Neutrophil (primary cell): ENCODE measurements around the gene KIR3DL1.
"Not testable (repeated sequence)": the region's sequence is repeated elsewhere in the genome, so short reads cannot be mapped to it uniquely, and the experiment has no call there.

ENCODE experiments used
- H3K27ac ChIP-seq: fragments of 200-600 bp; sonication (generic); 2 replicates; pipeline ENCODE4 v1.5.1; 2016; ENCODE audit warnings: mild to moderate bottlenecking, moderate library complexity
- H3K27me3 ChIP-seq: fragments of 200-600 bp; sonication (generic); 2 replicates; pipeline ENCODE4 v1.6.0; 2016; ENCODE audit warnings: mild to moderate bottlenecking
- H3K36me3 ChIP-seq: fragments of 200-600 bp; sonication (generic); 2 replicates; pipeline ENCODE4 v1.5.1; 2017
- H3K4me1 ChIP-seq, 2 experiments: fragments of 200-600 bp in 1 of 2; sonication (generic) in 1 of 2; 1 replicate in 1 of 2; 2 replicates in 1 of 2; pipeline versions ENCODE4 v1.5.1 to v1.6.1; 2013 to 2016; ENCODE audit warnings: low read depth in 1 of 2, low read length in 1 of 2, mild to moderate bottlenecking in 1 of 2, moderate library complexity in 1 of 2; ENCODE audit not compliant: control insufficient read depth in 1 of 2, insufficient read depth in 1 of 2
- H3K4me3 ChIP-seq, 2 experiments: fragments of 200-600 bp in 1 of 2; sonication (generic) in 1 of 2; 1 replicate in 1 of 2; 2 replicates in 1 of 2; pipeline ENCODE4 v1.5.1; 2013 to 2016; ENCODE audit warnings: low read depth in 1 of 2, low read length in 1 of 2, mild to moderate bottlenecking in 1 of 2, moderate library complexity in 1 of 2
- H3K9me3 ChIP-seq: fragments of 200-600 bp; sonication (generic); 2 replicates; pipeline ENCODE4 v1.5.1; 2016
- TF ChIP-seq, protein P1 (sequence below): fragments of 200-600 bp; sonication (generic); IDR thresholded peaks from 2 replicates; pipeline ENCODE4 v1.5.1; 2016; ENCODE audit warnings: antibody characterized with exemption

The KIR3DL1 gene

DNA sequence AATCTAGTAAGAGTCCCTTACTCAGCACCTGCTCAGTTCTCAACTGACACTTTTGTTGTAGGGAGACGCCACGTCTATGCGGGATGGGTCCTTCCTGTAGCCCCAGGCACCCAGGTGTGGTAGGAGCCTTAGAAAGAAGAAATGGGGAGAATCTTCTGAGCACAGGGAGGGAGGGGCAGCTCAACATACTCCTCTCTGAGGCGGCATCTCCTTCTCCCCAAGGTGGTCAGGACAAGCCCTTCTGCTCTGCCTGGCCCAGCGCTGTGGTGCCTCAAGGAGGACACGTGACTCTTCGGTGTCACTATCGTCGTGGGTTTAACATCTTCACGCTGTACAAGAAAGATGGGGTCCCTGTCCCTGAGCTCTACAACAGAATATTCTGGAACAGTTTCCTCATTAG is 11.7 kb upstream of the KIR3DL1 start:
- TF ChIP-seq, protein P1, sequence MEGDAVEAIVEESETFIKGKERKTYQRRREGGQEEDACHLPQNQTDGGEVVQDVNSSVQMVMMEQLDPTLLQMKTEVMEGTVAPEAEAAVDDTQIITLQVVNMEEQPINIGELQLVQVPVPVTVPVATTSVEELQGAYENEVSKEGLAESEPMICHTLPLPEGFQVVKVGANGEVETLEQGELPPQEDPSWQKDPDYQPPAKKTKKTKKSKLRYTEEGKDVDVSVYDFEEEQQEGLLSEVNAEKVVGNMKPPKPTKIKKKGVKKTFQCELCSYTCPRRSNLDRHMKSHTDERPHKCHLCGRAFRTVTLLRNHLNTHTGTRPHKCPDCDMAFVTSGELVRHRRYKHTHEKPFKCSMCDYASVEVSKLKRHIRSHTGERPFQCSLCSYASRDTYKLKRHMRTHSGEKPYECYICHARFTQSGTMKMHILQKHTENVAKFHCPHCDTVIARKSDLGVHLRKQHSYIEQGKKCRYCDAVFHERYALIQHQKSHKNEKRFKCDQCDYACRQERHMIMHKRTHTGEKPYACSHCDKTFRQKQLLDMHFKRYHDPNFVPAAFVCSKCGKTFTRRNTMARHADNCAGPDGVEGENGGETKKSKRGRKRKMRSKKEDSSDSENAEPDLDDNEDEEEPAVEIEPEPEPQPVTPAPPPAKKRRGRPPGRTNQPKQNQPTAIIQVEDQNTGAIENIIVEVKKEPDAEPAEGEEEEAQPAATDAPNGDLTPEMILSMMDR = no peak

DNA sequence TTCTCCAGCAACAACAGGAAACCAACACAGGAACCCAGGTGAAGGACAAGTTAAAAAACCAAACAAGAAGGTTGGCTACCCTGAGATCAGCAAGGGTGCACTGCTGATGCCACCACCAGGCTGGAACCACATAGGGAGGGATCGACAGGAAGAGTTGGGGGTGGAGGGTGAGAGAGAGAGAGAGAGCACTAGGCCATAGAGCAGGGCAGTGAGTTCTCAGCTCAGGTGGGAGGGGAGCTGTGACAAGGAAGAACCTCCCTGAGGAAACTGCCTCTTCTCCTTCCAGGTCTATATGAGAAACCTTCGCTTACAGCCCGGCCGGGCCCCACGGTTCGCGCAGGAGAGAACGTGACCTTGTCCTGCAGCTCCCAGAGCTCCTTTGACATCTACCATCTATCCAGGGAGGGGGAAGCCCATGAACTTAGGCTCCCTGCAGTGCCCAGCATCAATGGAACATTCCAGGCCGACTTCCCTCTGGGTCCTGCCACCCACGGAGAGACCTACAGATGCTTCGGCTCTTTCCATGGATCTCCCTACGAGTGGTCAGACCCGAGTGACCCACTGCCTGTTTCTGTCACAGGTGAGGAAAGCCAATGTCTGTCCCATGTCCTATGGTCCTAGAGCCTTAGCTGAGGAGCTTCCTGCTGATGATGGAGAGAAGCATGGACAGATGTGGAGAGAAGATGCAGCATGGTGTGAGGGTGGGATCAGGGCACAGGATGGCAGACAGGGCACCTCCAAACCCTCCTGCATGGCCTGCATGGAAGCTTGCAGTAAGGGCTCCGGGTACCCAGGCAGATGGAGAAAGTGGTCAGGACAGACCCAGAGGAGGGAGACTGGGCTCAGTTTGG is 10.4 kb upstream of the KIR3DL1 start:
- H3K4me1 ChIP-seq = no peaks in the 10 kb centered on the region
- H3K27me3 ChIP-seq = peaks cover 27% of the 10 kb centered on the region
- H3K27ac ChIP-seq = no peak overlapping the region
- H3K9me3 ChIP-seq = no peaks in the 10 kb centered on the region
- TF ChIP-seq, protein P1 = no peak
- no peaks in the 10 kb centered on the region for H3K36me3 ChIP-seq
- no peak overlapping the region for H3K4me3 ChIP-seq

More for the DNA sequence above, 11.7 kb upstream of the KIR3DL1 start:
- Histone ChIP-seq H3K4me3 (no peak overlapping the region), H3K36me3 (no peaks in the 10 kb centered on the region), H3K27me3 (peaks cover 27% of the 10 kb centered on the region), H3K9me3 (no peaks in the 10 kb centered on the region), H3K4me1 (no peaks in the 10 kb centered on the region), H3K27ac (no peak overlapping the region)

DNA sequence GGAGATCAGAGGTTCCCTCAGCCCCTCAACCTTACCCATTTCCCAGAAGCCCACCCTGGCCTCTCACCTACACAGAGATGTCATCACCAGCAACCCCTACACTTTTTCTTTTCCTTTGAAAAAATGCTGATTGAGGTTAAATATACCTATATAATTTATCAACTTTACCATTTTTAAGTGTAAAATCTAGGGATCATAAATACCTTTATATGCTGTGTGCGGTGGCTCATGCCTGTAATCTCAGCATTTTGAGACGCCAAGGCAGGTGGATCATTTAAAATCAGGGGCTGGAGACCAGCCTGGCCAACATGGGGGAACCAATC is 9.8 kb upstream of the KIR3DL1 start:
- TF ChIP-seq, protein P1 = no peak
- peaks cover 29% of the 10 kb centered on the region for H3K27me3 ChIP-seq
- H3K4me1 ChIP-seq = no peaks in the 10 kb centered on the region
- no peak overlapping the region for H3K4me3 ChIP-seq
- H3K27ac ChIP-seq = no peak overlapping the region
- H3K36me3 ChIP-seq = no peaks in the 10 kb centered on the region
- no peaks in the 10 kb centered on the region for H3K9me3 ChIP-seq

DNA sequence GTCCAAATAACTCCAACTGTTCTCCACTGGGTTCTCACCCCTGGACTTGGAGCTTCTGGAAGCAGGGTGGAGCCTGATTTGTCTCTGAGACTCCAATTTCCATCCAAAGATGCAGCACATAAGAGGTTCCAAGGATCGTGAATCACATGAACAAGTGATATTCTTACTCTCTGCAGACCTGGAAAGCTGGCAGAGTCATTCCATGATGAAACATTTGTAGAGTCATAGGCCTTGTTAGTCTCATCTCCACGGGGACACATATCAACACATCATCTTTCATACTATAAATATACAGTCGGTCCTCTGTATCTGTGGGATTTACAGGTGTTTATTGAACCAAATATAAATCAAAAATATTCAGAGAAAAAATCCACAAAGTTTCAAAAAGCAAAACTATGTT is 1.7 kb upstream of the KIR3DL1 start:
- not testable (repeated sequence) for H3K36me3 ChIP-seq, H3K9me3 ChIP-seq, H3K27ac ChIP-seq, H3K4me3 ChIP-seq, H3K4me1 ChIP-seq, H3K27me3 ChIP-seq

DNA sequence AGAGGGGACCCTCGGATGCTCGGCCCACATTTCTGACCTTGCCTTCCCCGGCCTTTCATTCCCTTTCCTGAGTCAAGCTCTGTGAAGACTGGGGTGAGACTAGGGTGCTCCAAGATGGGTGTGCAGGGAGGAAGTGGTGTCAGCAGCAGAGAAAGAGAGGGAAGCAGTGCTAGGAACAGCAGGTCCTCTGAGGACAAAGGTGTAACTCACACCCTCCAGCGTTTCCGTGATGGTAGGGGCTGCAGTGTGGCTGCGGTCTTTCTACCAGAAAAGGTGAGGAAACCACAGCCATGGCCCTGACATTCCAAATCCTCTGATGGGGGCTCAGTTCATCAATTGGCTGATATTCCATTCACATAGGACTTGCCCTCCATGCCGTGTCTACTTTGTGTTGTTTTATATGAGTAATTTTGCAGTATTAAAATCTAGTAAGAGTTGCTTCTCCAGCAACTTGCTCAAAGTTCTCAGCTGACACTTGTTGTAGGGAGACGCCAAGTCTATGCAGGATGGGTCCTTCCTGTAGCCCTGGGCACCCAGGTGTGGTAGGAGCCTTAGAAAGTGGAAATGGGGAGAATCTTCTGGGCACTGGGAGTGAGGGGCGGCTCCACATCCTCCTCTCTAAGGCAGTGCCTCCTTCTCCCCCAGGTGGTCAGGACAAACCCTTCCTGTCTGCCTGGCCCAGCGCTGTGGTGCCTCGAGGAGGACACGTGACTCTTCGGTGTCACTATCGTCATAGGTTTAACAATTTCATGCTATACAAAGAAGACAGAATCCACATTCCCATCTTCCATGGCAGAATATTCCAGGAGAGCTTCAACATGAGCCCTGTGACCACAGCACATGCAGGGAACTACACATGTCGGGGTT is 1.6 kb downstream of the KIR3DL1 start:
- no peaks in the 10 kb centered on the region for H3K27me3 ChIP-seq
- no peak overlapping the region for H3K27ac ChIP-seq
- TF ChIP-seq, protein P1 = no peak
- peaks cover 9% of the 10 kb centered on the region in 2 experiments for H3K4me1 ChIP-seq
- H3K4me3 ChIP-seq = no peak overlapping the region
- no peaks in the 10 kb centered on the region for H3K36me3 ChIP-seq
- H3K9me3 ChIP-seq = no peaks in the 10 kb centered on the region

DNA sequence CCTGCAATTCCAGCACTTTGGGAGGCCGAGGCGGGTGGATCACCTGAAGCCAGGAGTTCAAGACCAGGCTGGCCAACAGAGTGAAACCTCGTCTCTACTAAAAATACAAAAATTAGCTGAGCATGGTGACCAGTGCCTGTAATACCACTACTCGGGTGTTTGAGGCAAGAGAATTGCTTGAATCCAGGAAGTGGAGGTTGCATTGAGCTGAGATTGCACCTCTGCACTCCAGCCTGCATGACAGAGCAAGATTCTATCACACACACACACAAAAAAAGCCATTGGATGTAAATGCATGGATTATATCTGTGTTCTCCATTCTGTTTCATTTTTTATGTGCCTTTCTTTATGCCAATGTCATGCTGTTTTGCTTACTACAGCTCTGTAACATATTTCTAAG is 8.1 kb downstream of the KIR3DL1 start:
- Histone ChIP-seq H3K27ac (peak overlapping the region; percentile 80), H3K4me1 (peaks cover 23 to 25% of the 10 kb centered on the region in 2 experiments)
- H3K4me3 ChIP-seq, H3K36me3 ChIP-seq, H3K27me3 ChIP-seq, H3K9me3 ChIP-seq: not testable (repeated sequence)

DNA sequence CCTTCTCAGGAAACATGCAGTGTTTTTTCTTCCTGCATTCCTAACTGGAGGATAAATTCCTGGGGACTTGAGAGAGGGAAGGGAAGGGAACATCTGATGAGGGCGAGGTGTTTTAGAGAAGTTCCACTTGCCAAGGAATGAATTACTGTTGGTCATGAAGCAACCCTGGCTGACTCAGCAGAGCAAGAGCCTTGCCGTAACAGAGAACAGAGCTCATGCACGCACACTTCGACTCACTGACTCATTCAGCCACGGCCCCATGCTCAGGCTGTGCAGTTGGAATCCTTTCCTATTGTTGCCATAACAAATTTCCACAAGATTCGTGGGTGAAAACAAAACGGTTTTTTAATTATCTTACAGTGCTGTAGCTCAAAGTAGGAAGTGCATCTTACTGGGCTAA is 9.1 kb downstream of the KIR3DL1 start:
- not testable (repeated sequence) for H3K36me3 ChIP-seq, H3K9me3 ChIP-seq, H3K27me3 ChIP-seq
- H3K4me3 ChIP-seq = peak overlapping the region in 1 of 2 experiments; percentile 24
- H3K27ac ChIP-seq = peak overlapping the region; percentile 80
- peaks cover 23 to 24% of the 10 kb centered on the region in 2 experiments for H3K4me1 ChIP-seq

DNA sequence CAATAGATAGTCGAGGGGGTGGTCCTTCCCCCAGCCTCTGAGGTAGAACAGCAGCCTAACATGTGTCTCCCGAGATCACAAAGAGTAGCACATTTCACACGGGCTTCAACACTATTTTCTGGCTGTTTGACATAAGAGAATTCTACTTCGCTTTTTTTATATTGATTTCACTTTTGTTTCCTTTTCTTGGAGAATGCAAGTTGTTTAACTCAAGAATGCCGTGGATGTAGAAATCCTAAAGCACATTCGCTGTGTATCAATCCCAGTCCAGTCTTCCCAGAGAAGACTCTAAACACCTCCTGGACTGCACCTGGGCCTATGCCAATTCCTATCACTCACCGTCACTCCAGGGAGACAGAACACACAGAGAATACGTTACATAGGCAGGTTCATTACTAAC is 11.8 kb downstream of the KIR3DL1 start:
- peaks cover 23 to 24% of the 10 kb centered on the region in 2 experiments for H3K4me1 ChIP-seq
- not testable (repeated sequence) for H3K4me3 ChIP-seq, H3K27ac ChIP-seq, H3K27me3 ChIP-seq, H3K36me3 ChIP-seq, H3K9me3 ChIP-seq

DNA sequence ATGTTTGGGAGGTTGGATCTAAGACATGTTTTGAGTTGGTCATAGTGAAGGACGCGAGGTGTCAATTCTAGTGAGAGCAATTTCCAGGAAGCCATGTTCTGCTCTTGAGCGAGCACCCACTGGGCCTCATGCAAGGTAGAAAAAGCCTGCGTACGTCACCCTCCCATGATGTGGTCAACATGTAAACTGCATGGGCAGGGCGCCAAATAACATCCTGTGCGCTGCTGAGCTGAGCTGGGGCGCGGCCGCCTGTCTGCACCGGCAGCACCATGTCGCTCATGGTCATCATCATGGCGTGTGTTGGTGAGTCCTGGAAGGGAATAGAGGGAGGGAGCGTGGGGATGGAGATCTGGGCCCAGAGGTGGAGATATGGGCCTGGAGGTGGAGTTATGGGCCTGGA is 16.2 kb downstream of the KIR3DL1 start, which contains the start of gene KIR2DS4:
Gene KIR2DS4, plus strand, starts transcription at position 181 of the 400 bp plus-strand sequence.
- not testable (repeated sequence) for H3K9me3 ChIP-seq, H3K27ac ChIP-seq, H3K4me3 ChIP-seq, H3K27me3 ChIP-seq, H3K36me3 ChIP-seq
- H3K4me1 ChIP-seq = peaks cover 7 to 13% of the 10 kb centered on the region in 2 experiments
